CD14-positive monocyte (primary cell): ENCODE measurements around the gene DYNLRB2. TPM values are rescaled to one million over a fixed set of nuclear protein-coding genes. Genes with fewer than 3 reads are reported as not detected.

Experiments used
- DNase-seq, 3 donors: peaks; one replicate each; pipeline ENCODE4 v3.0.0-alpha.2; 2011 to 2022
- H2AFZ ChIP-seq: 2 replicates; pipeline ENCODE4 v1.6.0; 2012; ENCODE audit warnings: mild to moderate bottlenecking, low read depth, low read length, inconsistent platforms; ENCODE audit not compliant: insufficient read depth, poor library complexity, severe bottlenecking
- H3K27ac ChIP-seq, 2 donors: 1 replicate in 1 of 2; 2 replicates in 1 of 2; pipeline ENCODE4 v1.5.1; 2012 to 2013; ENCODE audit warnings: low read length in 2 of 2, control low read depth in 1 of 2, inconsistent platforms in 1 of 2, low read depth in 1 of 2, mild to moderate bottlenecking in 1 of 2
- H3K27me3 ChIP-seq, 2 donors: one replicate each; pipeline versions ENCODE4 v1.6.0 to v1.6.1; 2011 to 2013; ENCODE audit warnings: low read length in 2 of 2; ENCODE audit not compliant: control insufficient read depth in 2 of 2, insufficient read depth in 2 of 2
- H3K36me3 ChIP-seq, 2 donors: replicated peaks in 1 of 2; 1 replicate in 1 of 2; 2 replicates in 1 of 2; pipeline versions ENCODE4 v1.5.1 to v1.6.1; 2012 to 2013; ENCODE audit warnings: low read length in 2 of 2, control low read depth in 1 of 2, inconsistent platforms in 1 of 2, mild to moderate bottlenecking in 1 of 2; ENCODE audit not compliant: insufficient read depth in 2 of 2, control insufficient read depth in 1 of 2
- H3K4me1 ChIP-seq, 2 donors: 1 replicate in 1 of 2; 2 replicates in 1 of 2; pipeline versions ENCODE4 v1.5.1 to v1.6.1; 2012 to 2013; ENCODE audit warnings: low read length in 2 of 2, control low read depth in 1 of 2, inconsistent platforms in 1 of 2, mild to moderate bottlenecking in 1 of 2, moderate library complexity in 1 of 2; ENCODE audit not compliant: insufficient read depth in 2 of 2, control insufficient read depth in 1 of 2
- H3K4me2 ChIP-seq: replicated peaks from 2 replicates; pipeline ENCODE3; 2012; ENCODE audit warnings: low read length, moderate library complexity, mild to moderate bottlenecking; ENCODE audit not compliant: poor library complexity, severe bottlenecking; ENCODE audit errors: extremely low read depth
- H3K4me3 ChIP-seq, 3 experiments: fragments of 200-600 bp in 1 of 3; sonication (generic) in 1 of 3; replicated peaks in 1 of 3; 1 replicate in 2 of 3; 2 replicates in 1 of 3; pipeline ENCODE4 v1.5.1; 2011 to 2013; ENCODE audit warnings: low read length in 3 of 3, mild to moderate bottlenecking in 3 of 3, control low read depth in 2 of 3, low read depth in 2 of 3, inconsistent platforms in 1 of 3, moderate library complexity in 1 of 3
- H3K79me2 ChIP-seq: 2 replicates; pipeline ENCODE4 v1.6.0; 2012; ENCODE audit warnings: mild to moderate bottlenecking, control low read depth, inconsistent platforms, low read length, moderate library complexity; ENCODE audit not compliant: insufficient read depth
- H3K9ac ChIP-seq: 2 replicates; pipeline ENCODE4 v1.6.0; 2017; ENCODE audit warnings: low read length, mild to moderate bottlenecking; ENCODE audit not compliant: insufficient read depth, poor library complexity, severe bottlenecking
- H3K9me3 ChIP-seq, 2 donors: replicated peaks in 1 of 2; 1 replicate in 1 of 2; 2 replicates in 1 of 2; pipeline versions ENCODE4 v1.5.1 to v1.6.1; 2012 to 2013; ENCODE audit warnings: low read length in 2 of 2, control low read depth in 1 of 2; ENCODE audit not compliant: control insufficient read depth in 1 of 2, insufficient read depth in 1 of 2
- H4K20me1 ChIP-seq: 2 replicates; pipeline ENCODE4 v1.6.0; 2012; ENCODE audit warnings: mild to moderate bottlenecking, low read length, control low read depth, moderate library complexity; ENCODE audit not compliant: insufficient read depth
- H3K27ac Mint-ChIP-seq, 7 donors: one replicate each; pipeline ENCODE4 v1.8.0; 2020; ENCODE audit warnings: mild to moderate bottlenecking in 7 of 7, mixed read lengths in 7 of 7, moderate library complexity in 6 of 7, inconsistent platforms in 2 of 7
- H3K27me3 Mint-ChIP-seq, 3 donors: one replicate each; pipeline ENCODE4 v1.8.0; 2021 to 2022; ENCODE audit warnings: low read depth in 3 of 3, mild to moderate bottlenecking in 3 of 3, mixed read lengths in 3 of 3, moderate library complexity in 3 of 3, inconsistent platforms in 1 of 3
- H3K36me3 Mint-ChIP-seq, 2 donors: one replicate each; pipeline ENCODE4 v1.8.0; 2020; ENCODE audit warnings: mixed read lengths in 2 of 2, inconsistent platforms in 1 of 2, mild to moderate bottlenecking in 1 of 2
- H3K4me1 Mint-ChIP-seq: one replicate; pipeline ENCODE4 v1.8.0; 2020; ENCODE audit warnings: mild to moderate bottlenecking, mixed read lengths
- H3K4me3 Mint-ChIP-seq, 2 donors: one replicate each; pipeline ENCODE4 v1.8.0; 2020; ENCODE audit warnings: mild to moderate bottlenecking in 2 of 2, mixed read lengths in 2 of 2, moderate library complexity in 1 of 2
- H3K9me3 Mint-ChIP-seq, 7 donors: one replicate each; pipeline ENCODE4 v1.8.0; 2020 to 2022; ENCODE audit warnings: mixed read lengths in 7 of 7, mild to moderate bottlenecking in 6 of 7, moderate library complexity in 6 of 7, inconsistent platforms in 2 of 7
- WGBS: methylation state at CpG from one replicate; pipeline ENCODE4 v1.1.5; 2013; ENCODE audit warnings: missing lambda C conversion rate; ENCODE audit not compliant: insufficient coverage; 5-methylcytosine and 5-hydroxymethylcytosine counted together
- intact Hi-C, 2 donors: fragments of 100-400 bp; cut with micrococcal nuclease; formaldehyde crosslinking; loops; one replicate each; pipeline versions ENCODE4 v1.15.0 to v1.15.1; 2023
- polyA plus RNA-seq, 3 donors: library from polyadenylated mRNA; depleted of rRNA in 1 of 3; unstranded in 2 of 3; stranded (reverse) in 1 of 3; fragments of 300-500 nt in 2 of 3; fragments of >200 nt in 1 of 3; fragmentation: Illumina TruSeq in 2 of 3; gene quantifications; 1 replicate in 2 of 3; 2 replicates in 1 of 3; pipeline ENCODE4 v1.2.3, GENCODE V29; 2012 to 2021
- TF ChIP-seq, protein P1 (sequence below): fragments of 200-600 bp; IDR thresholded peaks from one replicate; pipeline ENCODE4 v1.8.0; 2022; ENCODE audit warnings: antibody characterized with exemption, mild to moderate bottlenecking

DYNLRB2 gene
- polyA plus RNA-seq, 3 donors = not detected

DNA sequence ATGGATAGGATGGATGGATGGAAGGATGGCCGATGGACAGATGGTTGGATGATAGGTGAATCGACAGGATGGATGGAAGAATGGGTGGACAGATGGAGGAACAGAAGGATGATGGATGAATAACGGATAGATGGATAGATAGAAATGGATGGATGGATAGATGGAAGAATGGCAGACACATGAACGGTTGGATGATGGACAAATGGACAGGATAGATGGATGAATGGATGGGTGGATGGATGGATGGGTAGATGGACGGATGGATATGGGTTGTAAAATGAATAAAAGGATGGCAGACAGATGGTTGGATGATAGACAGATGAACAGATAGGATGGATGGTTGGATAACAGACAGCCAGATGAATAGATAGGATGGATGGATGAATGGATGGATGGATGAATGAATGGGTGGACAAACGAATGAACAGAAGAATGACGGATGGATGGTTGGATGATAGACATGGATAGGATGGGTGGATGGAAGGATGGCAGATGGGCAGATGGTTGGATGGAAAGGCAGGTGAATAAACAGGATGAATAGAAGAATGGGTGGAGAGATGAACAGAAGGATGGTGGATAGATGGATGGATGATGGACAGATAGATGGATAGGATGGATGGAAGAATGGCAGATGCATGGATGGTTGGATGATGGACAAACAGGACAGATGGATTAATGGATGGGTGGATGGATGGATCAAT, 55.9 kb downstream of the DYNLRB2 start:
- peaks cover 1 to 15% (median 11%) of the 10 kb centered on the region in 7 donors for H3K9me3 Mint-ChIP-seq
- Histone ChIP-seq H3K4me3 (no peak overlapping the region), H3K79me2 (no peaks in the 10 kb centered on the region), H3K4me2 (no peak overlapping the region), H3K9ac (no peak overlapping the region), H3K4me1 (no peaks in the 10 kb centered on the region), H3K36me3 (peaks cover 0 to 4% of the 10 kb centered on the region in 2 donors), H3K27ac (no peak overlapping the region), H2AFZ (no peak overlapping the region), H4K20me1 (no peaks in the 10 kb centered on the region), H3K9me3 (peaks cover 0 to 2% of the 10 kb centered on the region in 2 donors), H3K27me3 (no peaks in the 10 kb centered on the region)
- H3K36me3 Mint-ChIP-seq = peaks cover 0 to 7% of the 10 kb centered on the region in 2 donors
- H3K27me3 Mint-ChIP-seq = peaks cover 0 to 3% (median 0%) of the 10 kb centered on the region in 3 donors
- no peak overlapping the region for H3K27ac Mint-ChIP-seq
- TF ChIP-seq, protein P1, sequence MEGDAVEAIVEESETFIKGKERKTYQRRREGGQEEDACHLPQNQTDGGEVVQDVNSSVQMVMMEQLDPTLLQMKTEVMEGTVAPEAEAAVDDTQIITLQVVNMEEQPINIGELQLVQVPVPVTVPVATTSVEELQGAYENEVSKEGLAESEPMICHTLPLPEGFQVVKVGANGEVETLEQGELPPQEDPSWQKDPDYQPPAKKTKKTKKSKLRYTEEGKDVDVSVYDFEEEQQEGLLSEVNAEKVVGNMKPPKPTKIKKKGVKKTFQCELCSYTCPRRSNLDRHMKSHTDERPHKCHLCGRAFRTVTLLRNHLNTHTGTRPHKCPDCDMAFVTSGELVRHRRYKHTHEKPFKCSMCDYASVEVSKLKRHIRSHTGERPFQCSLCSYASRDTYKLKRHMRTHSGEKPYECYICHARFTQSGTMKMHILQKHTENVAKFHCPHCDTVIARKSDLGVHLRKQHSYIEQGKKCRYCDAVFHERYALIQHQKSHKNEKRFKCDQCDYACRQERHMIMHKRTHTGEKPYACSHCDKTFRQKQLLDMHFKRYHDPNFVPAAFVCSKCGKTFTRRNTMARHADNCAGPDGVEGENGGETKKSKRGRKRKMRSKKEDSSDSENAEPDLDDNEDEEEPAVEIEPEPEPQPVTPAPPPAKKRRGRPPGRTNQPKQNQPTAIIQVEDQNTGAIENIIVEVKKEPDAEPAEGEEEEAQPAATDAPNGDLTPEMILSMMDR = no peak
- no peak for DNase-seq
- 85% methylated on average over 7 of the region's 7 CpGs for WGBS
- no peak overlapping the region for H3K4me3 Mint-ChIP-seq
- intact Hi-C loops = no loop called here
- H3K4me1 Mint-ChIP-seq = no peaks in the 10 kb centered on the region

DNA sequence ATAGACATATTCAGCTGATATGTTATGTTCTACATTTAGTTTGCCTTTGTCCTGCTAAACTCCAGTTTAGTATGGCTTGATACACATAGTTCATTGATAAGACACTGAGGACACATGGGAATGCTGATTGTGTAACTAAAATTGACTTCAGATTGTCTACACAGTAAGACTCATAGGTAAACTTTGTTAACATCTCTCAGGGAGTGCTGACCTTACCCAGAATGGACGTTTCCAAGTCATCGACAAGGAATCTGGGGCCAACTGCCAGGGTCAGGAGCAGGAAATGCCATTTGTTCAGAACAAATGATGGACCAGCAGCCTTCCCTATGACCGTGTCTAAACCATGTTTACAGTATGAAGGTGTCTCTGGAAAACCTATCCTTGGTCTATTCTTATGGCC, 58.7 kb downstream of the DYNLRB2 start:
- intact Hi-C loops = no loop called here
- Histone ChIP-seq H4K20me1 (no peaks in the 10 kb centered on the region), H2AFZ (no peak overlapping the region), H3K4me3 (no peak overlapping the region), H3K4me1 (no peaks in the 10 kb centered on the region), H3K27ac (no peak overlapping the region), H3K4me2 (no peak overlapping the region), H3K9me3 (no peaks in the 10 kb centered on the region), H3K9ac (no peak overlapping the region), H3K36me3 (peaks cover 0 to 12% of the 10 kb centered on the region in 2 donors), H3K27me3 (no peaks in the 10 kb centered on the region), H3K79me2 (no peaks in the 10 kb centered on the region)
- no peak overlapping the region for H3K4me3 Mint-ChIP-seq
- H3K4me1 Mint-ChIP-seq = no peaks in the 10 kb centered on the region
- peaks cover 0 to 11% (median 6%) of the 10 kb centered on the region in 7 donors for H3K9me3 Mint-ChIP-seq
- H3K27ac Mint-ChIP-seq = no peak overlapping the region
- TF ChIP-seq, protein P1 = no peak
- 97% methylated on average over 3 of the region's 3 CpGs for WGBS
- no peak for DNase-seq
- peaks cover 4 to 19% of the 10 kb centered on the region in 2 donors for H3K36me3 Mint-ChIP-seq
- peaks cover 0 to 1% (median 0%) of the 10 kb centered on the region in 3 donors for H3K27me3 Mint-ChIP-seq
